ENCODE data around the gene GTPBP4.
"Not testable (repeated sequence)": the region's sequence is repeated elsewhere in the genome, so short reads cannot be mapped to it uniquely, and the experiment has no call there.

The GTPBP4 gene

DNA sequence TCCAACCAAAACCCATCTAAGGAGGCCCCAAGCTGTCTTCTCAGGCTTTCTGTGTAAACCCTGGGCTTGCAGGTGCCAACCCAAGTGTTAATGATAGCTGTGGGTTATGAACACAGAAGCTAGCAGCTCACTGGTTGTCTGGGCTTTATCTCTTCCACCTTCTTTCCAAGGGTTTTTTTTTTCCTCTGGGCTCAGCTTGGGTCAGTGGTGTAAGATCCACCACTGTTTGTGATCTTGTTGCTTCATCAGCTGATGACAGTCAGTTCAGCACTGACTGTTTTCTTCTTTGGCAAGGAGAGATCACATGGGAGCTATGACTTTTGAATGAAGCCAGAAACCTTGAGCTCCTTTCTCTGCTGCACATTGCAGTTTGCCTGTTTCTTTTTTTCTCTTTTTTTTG is 4.6 kb downstream of the GTPBP4 start:
- DNase-seq, result no peak

DNA sequence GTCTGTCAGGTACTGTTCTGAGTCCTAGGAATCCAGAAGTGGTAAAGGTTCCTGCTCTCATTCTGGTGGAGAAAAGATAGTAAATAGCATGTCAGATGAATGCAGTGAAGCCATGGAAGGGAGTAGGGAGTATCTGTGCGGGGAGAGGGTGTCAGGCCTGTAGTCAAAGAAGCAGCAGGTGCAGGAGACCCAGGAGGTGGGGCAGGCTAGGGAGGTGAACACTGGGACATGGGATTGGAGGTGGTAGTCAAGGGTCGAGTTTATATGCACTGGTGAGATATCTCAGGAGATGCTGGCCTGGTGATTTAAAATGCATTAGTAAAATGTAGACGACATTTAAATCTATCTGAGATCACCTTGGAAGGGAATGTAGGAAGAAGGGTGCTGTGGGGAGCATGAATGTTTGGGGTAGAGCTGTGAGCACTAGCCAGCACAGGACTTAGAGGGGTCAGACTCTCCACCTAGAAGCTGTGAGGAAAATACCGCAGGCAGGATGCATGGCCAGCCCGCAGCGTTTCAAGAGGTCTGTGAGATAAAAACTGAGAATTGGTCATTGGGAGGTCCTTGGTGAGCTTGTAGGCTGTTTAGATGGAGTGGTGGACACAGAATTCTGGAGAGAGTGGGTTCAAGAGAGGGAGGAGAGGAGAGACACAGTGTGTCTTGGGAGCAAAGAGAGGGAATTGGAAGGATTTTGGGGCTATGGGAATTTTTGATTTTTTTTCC is 6.8 kb downstream of the GTPBP4 start:
- DNase-seq, result no peak

DNA sequence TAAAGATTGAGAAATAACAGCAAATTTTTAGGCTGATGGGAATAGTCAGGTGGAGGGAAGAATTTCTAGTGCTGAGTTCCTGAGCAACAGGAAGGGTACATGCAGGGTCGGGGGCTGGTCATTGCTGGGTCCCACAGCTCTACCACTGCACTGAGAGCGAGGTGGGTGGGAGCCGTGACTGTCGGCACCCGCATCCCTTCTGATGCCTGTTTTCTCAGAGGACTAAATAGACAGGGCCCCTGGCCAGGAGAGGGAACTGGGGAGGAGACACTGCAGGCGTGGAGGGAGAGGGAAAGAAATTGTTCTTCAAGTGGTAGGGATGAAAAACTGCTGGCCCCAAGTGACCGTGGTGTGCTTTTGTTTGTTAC is 7.3 kb downstream of the GTPBP4 start:
- no peak for DNase-seq

DNA sequence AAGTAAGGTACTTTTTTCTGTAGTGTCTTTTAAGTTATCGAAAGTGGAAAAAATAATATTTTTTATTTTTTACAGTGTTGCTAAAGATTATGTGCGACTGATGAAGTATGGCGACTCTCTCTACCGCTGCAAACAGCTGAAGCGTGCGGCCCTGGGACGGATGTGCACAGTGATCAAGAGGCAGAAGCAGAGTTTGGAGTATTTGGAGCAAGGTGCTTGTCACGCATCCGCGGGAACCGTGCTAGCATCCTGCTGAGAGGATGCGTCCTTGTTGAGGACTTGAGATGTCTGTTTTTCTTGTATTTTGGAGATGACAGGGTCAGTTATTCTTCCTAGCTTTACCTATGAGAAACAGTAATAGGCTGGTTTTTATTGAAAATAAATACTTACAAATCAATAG is 7.8 kb downstream of the GTPBP4 start:
- DNase-seq, result no peak

DNA sequence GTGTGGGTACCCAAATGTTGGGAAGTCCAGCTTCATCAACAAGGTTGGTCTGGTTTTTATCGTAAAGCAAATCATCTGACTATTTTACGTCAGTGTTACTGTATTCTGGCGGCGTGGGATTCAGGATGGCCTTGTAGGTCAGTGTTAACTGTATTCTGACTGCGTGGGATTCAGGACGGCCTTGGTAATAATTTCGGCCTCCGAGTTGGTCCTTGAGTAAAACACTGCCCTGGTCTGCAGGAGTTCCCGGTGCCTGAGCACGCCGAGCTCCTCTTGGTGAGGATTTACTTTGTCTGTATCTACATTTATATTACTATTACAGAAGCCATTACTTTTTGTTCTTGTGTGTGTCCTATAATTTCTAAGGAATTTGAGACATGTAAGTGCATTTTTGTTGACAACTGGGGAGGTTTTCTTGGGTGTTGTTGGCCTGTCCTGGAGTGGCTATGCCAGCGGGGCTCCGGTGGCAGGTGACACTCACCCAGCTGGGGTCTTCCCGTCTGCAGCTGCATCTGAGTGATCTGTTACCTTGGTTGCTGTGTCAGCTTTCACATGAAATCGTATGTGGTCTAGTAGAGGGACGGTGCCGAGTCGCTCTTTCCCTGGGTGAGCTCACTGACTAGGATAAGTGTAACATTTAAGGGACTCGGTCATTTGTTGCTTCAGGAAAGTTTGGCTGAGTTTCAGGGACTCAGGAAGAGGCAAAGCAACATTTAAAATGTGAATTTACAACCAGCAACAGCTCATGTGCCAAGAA is 9.2 kb downstream of the GTPBP4 start:
- DNase-seq, result no peak

DNA sequence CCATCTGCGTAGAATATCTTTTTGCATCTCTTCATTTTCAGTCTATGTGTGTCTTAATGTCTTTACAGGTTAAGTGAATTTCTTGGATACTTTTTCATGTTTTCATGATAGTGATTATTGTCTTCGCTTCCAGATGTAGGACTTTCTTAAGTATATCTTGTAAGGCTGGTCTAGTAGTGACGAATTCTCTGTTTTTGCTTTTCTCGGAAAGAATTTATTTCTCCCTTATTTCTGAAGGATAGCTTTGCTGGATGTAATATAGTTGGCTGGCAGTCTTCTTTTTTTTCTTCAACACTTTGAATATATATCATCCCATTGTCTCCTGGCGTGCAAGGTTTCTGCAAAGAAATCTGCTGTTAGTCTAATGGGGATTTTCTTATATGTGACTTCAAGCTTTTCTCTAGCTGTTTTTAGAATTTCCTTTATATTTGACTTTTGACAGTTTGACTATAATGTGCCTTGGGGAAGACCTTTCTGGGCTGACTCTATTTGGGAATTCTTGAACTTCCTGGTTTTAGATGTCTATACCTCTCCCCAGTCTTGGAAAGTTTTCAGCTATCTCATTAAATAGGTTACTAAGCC is 14.3 kb downstream of the GTPBP4 start:
- no peak for DNase-seq

DNA sequence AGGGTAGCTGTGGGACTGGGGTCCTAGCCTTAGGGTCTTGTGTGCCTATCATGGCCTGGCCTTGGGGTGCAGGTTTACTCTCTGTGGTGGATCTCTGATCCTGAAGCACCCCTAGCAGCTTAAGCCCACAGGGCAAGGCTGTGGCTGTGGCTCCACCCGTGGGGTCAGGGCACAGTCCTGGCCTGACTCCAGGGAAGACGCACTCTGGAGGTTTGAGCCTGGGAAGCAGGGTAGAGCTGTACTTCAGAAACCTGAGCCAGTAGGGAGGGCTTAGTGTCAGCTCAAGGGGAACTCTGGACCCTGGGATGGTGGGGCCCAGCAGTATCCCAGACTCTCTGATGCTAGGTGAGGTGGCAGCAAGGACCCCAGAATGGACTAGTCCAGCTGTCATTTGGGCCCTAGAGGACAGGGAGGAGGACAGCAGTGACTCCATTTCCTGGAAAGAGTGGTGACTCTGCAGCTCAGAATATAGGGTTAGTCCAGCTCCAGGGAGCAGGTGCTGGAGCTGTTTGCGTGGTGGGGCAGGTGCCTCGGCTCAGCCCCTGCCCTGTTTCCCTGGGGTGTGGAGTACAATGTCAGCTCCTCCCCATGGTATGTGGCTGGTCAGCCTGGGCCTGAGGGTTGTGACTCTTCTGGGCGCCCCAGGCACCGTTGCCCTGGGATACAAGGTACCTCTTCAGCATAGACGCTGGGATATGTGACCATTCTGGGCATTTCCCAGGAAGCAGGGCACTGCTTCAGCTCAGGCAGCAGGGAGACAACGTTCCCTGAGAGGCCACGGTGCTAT is 15.8 kb downstream of the GTPBP4 start:
- DNase-seq, result no peak

DNA sequence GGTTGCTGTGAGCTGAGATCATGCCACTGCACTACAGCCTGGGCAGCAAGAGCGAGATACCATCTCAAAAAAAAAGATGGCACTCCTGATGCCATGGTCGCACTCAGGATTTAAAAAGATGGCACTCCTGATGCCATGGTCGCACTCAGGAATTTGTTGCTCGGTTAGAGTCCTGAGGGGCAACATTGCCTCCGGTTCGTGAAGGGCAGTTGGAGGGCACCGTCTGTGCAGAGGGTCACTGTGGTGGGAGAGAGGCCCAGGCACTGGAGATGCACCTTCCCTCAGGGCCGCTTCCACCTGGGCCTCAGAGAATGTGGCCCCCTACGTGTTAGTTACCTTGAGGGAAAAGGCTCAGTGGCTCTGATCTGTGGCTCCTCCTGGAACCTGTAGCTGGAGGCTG is 18.3 kb downstream of the GTPBP4 start:
- no peak for DNase-seq

DNA sequence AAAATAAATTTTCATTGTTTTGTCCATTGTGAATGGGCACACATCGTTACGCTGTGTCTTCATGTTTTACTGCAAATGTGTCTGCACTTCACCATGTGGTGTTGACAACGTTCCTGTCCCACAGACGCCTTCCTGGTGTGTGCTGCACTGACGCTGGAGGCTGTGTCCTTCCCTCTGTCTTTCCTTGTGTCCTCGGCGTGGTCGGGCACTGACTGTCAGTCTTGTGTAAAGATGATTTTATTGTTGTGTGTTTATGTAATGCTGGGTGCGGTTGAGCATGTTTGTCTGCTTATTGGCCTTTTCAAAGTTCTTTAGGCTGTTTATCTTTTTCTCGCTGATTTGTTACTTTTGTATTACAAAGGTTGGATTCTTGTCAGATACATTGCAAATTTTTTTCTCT is 19.3 kb downstream of the GTPBP4 start:
- DNase-seq, result no peak

DNA sequence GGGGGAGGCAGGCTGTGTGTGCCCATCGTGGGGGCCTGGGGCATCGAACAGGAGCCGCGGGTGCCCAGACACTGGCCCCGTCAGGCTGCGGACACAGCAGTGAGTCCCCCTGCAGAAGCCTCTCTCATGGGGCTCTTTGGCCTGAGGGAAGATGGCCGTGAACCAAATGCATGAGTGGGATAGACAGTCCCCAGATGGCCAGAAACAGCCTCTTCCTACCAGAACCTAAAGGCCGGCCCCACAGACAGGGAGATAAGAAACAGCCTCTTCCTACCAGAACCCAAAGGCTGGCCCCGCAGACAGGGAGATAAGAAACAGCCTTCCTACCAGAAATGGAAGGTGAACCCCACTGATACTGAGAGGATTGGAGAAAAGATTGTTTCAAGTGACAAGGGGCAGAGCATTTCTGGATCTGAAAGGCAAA is 20.8 kb downstream of the GTPBP4 start:
- DNase-seq, result no peak

DNA sequence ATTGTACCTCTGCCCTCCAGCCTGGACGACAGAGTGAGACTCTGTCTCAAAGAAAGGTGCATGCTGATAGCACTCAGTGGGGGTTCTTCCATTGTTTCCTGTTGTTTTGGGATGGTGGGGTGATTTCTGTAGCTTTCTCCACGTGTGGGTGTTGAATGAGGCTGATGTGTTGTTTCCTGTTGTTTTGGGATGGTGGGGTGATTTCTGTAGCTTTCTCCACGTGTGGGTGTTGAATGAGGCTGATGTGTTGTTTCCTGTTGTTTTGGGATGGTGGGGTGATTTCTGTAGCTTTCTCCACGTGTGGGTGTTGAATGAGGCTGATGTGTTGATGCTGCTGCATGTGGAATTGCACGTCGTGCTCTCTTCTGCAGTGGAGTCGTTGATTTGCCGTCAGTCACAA is 21.7 kb downstream of the GTPBP4 start:
- not testable (repeated sequence) for DNase-seq

DNA sequence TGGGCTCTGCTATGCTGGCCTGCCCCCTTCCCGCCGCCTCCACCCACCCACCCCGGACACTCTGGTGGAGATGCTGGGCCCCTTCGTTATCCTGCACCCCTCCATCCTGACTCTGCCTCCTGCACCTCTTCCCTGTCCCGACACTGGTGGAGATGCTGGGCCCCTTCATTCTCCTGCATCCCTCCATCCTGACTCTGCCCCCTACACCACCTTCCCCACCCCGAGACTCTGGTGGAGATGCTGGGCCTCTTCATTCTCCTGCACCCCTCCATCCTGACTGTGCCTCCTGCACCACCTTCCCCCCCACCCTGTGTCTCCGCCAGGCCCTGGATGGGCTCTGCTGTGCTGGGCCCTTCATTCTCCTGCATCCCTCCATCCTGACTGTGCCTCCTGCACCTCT is 22.5 kb downstream of the GTPBP4 start:
- no peak for DNase-seq

DNA sequence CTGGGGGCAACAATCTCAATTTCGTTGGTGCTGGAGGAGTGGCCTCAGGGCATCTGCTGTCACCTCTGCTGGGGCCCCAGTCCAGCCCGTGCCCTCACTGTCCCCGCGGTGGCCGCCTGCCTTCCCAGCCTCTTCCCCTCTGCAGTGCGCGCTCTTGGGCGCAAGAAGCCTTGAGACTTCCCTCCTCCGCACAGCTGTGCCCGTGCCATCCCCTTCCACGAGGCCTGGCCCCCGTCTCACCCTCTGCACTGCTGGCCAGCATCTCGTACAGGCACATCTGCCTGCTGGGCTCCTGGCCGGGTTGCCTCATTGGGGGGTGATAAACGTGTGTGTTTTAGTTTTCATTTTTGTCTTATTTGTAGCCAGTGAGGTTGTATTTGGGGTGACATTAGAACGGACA is 23.5 kb downstream of the GTPBP4 start:
- no peak for DNase-seq

DNA sequence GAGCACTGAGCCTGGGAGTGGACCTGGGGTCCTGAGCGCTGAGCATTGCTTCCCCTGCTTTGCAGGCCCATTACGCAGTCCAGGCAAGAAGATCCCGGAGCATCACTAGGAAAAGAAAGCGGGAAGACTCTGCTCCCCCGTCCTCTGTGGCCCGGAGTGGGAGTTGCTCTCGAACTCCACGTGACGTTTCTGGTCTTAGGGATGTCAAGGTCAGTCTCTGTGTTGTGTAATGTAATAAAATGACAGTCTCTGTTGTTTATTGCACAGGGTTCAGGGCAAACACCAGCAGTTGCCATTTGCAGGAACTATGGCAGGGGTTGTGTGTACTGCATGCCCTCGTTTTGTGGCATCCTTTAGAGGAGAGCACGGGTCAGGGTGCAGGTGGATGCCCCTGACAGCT is 27.5 kb downstream of the GTPBP4 start:
- no peak for DNase-seq

DNA sequence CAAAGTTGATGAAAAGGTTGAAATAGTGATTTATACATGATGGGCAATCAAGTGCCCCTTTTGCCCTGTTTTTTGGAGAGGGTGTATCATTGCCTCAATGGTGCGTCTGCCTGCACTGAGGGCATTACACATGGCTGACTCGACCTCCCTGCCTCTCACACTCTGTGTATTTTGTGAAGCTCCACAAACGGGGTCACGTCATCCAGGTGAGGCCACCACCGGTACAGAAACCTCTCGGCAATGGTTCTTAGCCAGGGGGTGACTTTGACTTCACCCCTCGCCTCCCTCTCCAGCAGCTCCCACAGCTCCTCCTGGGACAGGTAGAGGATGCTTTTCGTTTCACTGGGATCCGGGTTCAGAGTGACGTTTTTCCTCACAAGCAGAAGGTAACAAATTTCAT is 31.1 kb downstream of the GTPBP4 start:
- no peak for DNase-seq

DNA sequence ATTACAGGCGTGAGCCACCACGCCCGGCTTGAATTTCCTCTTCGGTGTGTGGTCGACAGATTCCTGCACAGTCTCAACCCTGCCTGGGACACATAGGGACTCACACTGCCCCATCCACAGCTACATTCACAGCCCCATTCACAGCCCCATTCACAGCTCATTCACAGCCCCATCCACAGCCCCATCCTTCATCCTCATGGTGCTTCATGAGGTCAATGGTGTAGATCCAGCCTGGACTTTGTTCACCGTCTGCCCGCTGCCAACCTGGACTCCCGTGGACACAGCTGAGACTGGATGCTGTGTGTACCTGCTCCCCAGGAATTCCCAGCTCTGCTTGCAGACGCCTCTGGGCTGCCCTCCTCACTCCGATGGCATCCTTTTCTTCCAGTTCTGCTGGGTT is 32.2 kb downstream of the GTPBP4 start:
- DNase-seq, result no peak

DNA sequence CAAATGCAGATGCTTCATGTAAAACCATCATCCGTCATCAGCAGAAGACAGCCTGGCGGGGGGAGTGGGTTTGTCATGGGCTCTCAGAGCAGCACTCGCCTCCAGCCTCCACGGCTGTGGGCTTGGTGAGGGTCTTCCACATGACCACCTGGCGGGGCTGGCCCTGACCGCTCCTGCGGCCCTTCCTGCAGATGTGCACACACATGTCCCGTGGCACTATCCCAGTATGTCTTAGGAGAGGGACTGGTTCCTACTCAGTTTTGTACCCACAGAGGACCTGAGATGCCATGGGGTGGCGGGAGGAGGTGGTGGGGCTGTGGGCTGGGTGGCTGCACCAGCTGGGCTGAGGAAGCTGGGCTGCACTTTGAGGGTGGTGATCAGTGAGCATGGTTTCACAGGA is 32.7 kb downstream of the GTPBP4 start:
- DNase-seq, result no peak

DNA sequence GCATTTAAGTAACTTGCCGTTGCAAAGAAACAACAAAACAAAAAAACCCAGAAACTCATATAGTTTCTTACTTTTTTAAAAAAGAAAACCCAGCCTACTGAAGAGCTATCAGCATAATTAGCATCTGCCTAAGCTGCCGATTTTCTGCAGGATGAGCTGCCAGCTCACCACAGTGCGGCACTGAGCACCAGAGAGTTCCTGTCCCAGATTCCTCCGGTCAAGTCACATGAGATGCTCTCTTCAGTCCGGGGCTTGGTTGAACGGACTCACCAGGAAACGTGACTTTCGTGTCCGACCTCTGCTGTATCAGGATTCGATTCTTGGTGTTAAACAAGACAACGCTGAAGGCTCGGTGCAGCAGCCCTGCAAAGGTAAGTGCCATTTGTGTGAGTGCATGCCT is 34.2 kb downstream of the GTPBP4 start:
- no peak for DNase-seq

DNA sequence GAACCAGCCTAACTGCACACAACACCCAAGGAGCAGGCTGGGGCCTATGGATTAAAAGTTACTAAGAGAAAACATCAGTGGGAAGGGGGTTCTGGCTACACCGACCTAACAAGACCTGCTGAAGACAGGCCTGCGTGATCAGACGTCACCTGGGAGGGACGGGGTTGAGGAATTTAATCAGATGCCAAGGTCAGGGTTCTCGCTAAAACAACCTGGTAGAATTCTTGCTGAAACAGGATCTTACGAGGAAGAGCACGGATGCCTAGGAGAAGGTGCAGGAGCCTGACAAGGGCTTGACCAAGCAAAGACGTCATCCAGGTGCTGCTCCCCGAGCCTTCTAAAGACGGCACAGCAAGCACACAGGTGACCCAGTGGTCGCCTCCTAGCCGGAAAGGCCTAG is 35.9 kb downstream of the GTPBP4 start:
- DNase-seq, result no peak

DNA sequence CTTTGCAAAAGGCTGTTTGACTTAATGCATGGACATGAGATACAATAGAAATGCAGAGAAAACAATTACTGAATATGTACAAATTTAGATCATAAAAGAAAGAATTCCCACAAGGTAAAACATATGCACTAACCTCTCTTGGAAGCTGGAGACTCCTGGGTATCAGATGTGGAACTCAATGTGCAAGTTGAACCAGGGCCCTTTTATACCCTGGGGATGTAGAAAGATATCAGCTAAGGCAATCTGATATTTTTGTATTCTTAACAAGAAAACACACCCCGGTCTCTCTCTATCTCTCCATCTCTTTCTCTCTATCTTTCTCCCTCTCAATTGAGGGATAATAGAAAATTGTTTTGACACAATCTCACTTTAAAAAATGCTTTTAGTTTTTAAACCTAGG is 37.4 kb downstream of the GTPBP4 start, which contains the start of gene IDI2:
TSS of gene IDI2 (minus strand) at position 177 of the 400 bp plus-strand sequence. CDS start 1,136 bp downstream, outside the sequence.
- DNase-seq, result no peak

DNA sequence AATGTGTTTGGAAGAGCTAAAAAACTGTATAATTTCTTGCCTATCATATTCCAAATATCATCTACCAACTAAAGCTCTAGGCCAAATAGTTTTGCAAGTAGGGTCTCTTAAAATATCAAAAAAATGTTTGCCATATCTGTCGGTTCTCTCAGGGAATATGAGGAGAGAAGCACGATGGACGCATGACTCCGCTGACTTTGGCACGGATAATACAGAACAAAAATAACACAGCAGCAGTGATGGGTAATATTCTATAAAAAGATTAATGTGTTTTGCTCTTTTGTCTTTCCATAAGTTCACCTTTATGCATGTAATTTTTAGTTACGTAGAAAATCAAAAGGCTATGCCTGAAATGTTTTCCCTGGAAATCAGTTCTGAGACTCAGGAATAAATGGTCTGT is 38.3 kb downstream of the GTPBP4 start:
- no peak for DNase-seq

DNA sequence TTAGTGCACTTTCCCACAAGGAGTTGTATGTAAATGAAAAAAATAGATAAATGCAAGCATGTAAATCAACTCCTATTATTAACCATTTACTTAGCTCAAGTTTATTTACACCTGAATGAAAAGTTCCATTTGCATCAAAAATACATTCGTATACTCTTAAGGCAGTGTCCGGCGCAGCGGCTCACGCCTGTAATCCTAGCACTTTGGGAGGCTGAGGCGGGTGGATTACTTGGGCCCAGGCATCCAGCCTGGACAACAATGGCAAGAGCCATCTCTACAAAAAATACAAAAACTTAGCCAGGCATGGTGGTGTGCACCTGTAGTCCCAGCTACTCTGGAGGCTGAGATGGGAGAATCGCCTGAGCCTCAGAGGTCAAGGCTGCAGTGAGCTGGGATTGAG is 41.6 kb downstream of the GTPBP4 start:
- no peak for DNase-seq

DNA sequence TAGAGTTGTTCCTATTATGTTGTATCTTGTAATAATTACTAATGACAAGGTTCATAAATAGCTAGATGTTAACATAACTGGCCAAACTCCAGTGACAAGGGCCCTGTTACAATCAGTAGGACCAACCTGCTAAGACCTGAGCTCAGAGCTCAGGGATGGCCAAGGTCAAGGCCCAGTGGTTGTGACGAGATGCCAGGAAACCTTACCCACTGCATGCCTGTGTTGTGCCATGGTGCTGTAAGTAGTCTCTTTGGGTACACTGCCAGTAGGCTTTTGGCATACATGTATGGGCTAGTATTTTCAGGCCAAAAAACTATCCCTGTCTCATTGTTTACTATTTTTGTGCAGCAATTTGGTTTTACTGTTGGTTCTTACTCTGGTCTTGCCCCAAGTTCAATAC is 45.4 kb downstream of the GTPBP4 start:
- DNase-seq, result no peak

DNA sequence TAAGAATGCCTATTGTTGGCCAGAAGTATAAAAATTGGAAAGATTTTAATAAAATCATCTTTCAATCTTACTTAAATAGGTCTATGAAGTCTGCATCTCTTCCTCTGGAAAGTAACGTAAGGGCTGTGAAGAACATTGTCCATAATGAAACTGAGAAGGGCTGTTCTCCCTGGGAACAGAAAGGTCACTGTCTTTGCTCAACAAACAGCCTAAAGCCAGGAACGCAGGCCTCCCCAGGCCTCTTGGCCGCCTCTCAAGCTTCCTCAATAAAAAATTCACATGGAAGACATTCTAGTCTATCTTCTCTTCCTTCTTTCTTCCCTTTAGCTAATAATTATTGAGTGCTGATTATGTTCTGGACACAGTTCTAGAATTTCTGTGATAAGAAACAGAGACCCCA is 46.5 kb downstream of the GTPBP4 start:
- DNase-seq, result no peak
